ENCODE results near the gene RSPH1. TPM values are rescaled to one million over a fixed set of nuclear protein-coding genes. Genes with fewer than 3 reads are reported as not detected.
A peak's percentile ranks its signal among the peaks of the same experiment; 100 is the strongest.

RSPH1 gene
- total RNA-seq, result not detected
- long read RNA-seq, result 0 reads

DNA sequence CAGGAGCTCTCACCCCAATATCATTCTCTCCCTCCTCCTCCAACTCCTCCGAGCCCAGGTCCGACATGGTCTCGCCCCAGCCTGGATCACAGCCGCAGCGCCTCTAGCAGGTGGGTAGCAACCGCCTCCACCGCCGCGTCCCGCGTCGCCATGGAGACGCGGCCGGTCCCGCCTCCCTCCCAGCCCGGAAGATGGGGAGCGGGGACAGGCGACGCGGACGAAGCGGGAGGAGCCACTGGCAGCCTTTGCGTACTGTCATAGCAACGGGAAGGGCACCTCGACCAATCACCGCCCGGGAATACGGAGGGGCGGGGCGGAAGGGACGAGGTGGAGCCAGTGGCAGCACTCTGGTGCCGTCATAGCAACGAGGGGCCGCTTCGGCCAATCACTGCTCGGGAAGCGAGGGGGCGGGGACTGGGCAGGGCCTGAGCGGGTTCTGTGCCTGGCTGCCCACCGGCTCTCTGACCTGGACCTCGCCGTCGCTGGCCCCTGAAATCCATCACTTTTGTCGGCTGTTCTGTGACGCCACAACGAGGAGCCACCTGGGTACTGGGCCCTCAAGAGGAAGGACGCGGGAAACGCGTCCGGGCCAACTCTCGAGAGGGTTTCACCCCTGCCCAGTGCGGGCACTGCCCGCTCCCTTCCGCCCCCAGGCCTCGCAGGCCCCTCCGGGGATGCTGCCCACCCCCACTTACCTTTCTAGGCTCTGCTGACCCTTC, at the start of gene RSPH1:
Gene RSPH1, minus strand, starts transcription at position 105 of the 719 bp plus-strand sequence. Its CDS starts 38 bp downstream, at position 67.
- ATAC-seq (ENCODE audit: poor library complexity), result peak; percentile 100
- intact Hi-C loops (cut with DNase I), result no loop called here
- peak; percentile 100 for DNase-seq

DNA sequence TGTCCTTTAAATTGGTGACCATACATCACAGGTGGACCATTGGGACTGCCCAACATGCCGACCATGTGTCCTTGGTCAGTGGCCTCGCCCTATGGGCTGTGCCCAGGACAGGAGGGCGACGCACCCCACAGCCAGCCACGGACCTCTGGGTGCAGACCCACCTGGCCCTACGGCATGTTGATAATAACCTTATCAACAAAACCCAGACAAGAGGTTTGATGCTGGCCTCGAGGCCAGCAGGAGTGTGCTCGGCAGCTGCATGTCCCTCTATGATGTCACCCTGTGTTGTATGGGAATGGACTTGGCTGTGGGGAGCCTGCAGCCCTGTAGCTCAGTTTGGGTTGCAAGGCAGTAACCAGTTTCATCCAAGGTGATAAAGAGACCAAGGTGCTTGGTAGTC, 49.7 kb upstream of the RSPH1 start:
- ATAC-seq (ENCODE audit: poor library complexity) (no peak), DNase-seq (no peak)
- intact Hi-C loops (cut with DNase I), result no loop called here

DNA sequence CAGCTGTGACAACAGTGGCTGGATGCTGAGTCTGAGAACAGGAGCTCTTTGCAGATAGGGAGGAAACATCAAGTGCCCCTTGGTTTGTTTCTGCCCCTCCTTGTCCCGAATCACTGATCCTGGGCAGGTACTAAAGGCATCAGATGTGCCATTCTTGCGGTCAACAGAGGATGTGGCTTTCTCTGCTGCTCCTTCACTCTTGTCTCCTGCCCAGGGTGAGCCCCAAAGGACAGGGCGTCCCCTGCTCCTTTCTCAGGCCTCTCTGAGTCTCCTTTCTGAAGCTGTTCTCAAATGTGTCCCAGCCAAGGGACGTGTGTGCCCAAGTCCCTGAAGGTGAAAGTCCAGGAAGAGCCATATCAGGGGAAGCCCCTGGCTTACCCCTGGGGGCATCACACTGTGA, 49.3 kb upstream of the RSPH1 start:
- ATAC-seq (ENCODE audit: poor library complexity), result no peak
- intact Hi-C loops (cut with DNase I), result no loop called here

DNA sequence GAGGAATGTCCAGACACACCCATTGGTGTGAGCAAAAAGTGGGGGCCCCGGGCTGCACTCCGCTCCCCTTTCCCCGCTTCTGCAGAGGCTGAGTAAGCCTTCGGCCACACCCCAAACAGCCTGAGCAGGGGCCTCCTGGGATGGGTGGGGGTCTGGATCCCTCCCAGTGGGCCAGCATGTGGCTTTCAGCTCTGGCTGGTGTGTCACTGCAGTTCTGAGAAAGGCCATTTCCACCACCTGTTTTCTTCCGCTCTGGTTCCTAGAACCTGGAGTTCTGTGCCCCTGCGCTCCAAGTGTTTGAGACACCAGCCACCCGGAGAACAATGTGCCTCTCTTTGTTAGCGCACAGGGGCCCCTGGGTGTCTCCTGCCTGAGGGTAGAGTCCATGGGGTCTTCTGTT, 48.5 kb upstream of the RSPH1 start:
- ATAC-seq (ENCODE audit: poor library complexity), result no peak
- DNase-seq, result no peak
- intact Hi-C loops (cut with DNase I), result no loop called here

More for the DNA sequence above, 49.3 kb upstream of the RSPH1 start:
- DNase-seq, result no peak

DNA sequence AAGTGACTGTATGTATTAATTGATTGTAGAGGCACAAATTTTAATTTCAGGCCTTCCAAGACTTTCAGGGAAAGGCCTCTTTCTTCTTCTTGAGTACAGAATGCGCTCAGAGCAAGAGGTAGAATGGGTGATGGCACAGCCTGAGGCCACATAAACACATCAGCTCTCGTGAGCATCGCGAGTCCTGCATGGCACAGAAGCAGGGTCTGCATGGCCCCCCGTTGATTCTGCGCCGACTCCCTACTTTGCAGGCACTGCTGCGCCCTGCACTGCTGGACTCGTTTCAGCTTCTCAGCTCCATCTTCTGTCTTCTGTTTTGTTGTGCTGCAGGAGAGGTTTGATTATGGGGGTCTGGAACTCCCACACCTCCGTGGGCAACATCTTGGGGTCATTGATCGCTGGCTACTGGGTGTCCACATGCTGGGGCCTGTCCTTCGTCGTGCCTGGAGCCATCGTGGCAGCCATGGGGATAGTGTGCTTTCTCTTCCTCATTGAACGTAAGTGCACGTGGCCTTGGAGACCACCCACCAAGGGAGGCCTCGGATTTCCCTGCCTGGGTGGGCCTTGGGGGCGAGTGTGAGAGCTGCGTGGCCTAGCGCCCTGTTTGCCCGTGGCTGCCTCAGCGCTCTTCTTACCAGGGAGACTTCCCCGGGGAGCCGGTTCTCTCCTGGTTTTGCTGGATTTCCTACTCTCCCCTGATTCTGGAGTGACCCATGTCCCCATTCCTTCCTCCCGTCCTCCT, 47.3 kb upstream of the RSPH1 start:
- DNase-seq (no peak), ATAC-seq (ENCODE audit: poor library complexity) (no peak)
- intact Hi-C loops (cut with DNase I), result no loop called here

DNA sequence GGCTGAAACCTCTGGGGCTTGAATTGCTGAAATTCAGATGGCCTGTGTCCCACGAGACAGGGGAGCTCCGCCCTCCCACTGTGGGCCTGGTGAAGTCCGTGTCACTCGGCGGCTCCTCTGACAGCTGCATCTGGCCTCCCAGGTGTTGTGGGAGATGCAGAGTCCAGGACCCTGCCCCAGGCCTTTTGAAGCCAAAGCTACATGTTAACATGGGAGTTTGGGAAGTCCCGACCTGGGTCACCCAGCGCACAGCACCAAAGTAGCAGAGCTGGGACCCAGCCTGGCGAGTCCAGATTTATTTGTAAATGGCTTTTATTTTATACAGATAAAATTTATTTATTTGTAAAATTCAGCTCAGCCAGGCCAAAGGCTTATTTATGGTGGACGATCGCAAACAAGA, 46.6 kb upstream of the RSPH1 start:
- peak; percentile 10 for DNase-seq
- intact Hi-C loops (cut with DNase I), result no loop called here
- no peak for ATAC-seq (ENCODE audit: poor library complexity)

DNA sequence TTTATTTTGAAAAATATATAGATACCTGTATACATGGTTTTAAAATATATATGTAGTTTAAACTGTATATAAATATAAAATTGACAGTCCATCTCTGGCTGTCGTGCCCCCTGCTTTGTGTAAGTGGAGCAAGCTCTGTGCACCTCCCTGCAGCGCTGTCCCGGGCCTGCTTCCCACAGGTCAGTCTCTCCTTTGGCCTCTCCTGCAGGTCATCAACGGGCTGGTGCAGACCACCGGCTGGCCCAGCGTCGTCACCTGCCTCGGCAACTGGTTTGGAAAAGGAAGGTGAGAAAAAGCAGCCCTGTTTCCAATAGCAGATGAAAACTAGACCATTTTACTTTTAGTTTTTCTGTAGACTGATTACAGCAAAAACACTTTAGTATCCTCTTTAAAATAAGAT, 46.2 kb upstream of the RSPH1 start:
- no peak for ATAC-seq (ENCODE audit: poor library complexity)
- intact Hi-C loops (cut with DNase I), result no loop called here
- DNase-seq, result peak; percentile 20

DNA sequence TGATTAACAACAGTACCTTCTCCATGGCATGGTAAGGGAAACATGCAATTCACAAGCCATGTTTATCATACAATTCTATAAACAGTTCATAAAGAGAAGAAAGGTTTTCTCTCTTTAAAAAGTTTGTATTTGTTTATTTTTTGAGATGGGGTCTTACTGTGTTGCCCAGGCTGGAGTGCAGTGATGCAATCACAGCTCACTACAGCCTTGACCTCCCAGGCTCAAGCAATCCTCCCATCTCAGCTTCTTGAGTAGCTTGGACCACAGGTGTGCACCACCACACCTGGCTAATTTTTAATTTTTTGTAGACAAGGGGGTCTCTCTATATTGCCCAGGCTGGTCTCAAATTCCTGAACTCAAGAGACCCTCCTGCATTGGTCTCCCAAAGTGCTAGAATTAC, 45.6 kb upstream of the RSPH1 start:
- intact Hi-C loops (cut with DNase I), result no loop called here
- DNase-seq, result no peak
- no peak for ATAC-seq (ENCODE audit: poor library complexity)

DNA sequence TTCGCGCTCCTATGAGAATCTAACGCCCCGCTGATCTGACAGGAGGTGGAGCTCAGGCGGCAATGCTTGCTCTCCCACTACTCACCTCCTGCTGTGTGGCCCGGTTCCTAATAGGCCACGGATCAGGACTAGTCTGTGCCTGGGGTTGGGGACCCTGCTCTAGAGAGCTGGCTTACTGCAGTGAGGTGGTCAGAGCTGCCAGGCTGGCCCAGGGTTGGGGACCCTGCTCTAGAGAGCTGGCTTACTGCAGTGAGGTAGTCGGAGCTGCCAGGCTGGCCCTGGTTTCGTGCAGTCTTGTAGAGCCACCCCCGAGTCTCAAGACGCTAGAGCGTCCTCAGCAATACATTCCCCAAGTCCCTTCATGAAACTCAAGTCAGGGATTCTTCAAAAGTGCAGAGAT, 45.1 kb upstream of the RSPH1 start:
- DNase-seq (peak; percentile 24), ATAC-seq (ENCODE audit: poor library complexity) (no peak)
- intact Hi-C loops (cut with DNase I), result no loop called here

DNA sequence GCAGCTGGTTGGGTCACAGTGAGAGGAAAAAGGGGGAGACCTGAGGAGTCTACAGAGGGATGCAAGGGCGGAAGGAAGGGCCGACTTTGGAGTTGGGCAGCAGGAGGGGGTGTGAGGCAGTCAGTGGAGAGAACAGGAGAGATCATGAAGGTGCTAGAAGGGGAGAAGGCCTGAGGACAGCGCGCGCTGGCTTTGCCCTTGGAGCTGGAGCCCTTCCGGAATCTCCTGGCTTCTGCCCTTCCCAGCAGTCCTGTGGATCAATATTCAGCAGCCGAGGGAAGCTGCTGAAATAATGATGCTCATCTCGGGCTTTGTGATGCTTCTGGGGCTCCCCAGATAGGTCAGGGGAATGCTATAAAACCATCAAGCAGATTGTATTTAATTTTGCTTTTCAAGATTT, 44.4 kb upstream of the RSPH1 start:
- intact Hi-C loops (cut with DNase I), result no loop called here
- ATAC-seq (ENCODE audit: poor library complexity) (no peak), DNase-seq (peak; percentile 24)

DNA sequence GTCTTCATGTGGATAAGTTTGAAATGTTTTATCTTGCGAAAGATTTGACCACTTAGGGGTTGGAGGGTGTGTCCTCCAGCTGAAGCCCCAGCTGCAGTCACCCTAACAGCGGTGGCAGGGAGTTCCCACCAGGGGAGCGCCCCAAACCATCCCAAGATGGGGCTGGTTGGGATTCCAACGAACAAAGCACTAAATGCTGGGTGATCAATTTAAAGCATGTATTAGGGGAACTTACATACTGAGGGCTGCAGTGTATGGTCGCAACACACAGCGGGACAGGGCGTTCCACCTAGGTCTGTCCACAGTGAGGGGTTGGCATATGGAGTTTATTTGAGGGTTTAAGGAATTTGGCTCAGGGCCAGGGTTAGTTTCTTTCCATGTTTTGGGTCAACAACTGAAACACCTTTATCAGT, 43.9 kb upstream of the RSPH1 start:
- ATAC-seq (ENCODE audit: poor library complexity) (no peak), DNase-seq (no peak)
- intact Hi-C loops (cut with DNase I), result no loop called here

DNA sequence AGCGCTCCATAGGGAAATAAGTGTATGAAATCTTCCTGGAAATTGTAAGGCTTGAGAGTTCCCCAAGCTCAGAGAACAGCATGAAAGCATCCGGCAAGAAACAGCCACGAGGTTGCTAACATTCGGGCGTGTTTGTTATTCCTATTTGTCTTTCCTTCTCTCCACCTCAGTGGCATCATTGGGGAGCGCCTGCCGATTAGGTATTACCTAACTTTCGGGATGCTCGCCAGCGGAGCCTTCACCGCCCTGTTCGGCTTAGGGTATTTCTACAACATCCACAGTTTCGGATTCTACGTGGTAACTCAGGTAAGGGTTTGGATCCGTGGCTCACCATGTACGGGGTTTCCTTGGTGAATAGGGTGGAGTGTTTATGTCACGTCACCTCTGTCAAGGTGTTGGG, 43.3 kb upstream of the RSPH1 start:
- ATAC-seq (ENCODE audit: poor library complexity), result no peak
- intact Hi-C loops (cut with DNase I), result no loop called here
- no peak for DNase-seq

DNA sequence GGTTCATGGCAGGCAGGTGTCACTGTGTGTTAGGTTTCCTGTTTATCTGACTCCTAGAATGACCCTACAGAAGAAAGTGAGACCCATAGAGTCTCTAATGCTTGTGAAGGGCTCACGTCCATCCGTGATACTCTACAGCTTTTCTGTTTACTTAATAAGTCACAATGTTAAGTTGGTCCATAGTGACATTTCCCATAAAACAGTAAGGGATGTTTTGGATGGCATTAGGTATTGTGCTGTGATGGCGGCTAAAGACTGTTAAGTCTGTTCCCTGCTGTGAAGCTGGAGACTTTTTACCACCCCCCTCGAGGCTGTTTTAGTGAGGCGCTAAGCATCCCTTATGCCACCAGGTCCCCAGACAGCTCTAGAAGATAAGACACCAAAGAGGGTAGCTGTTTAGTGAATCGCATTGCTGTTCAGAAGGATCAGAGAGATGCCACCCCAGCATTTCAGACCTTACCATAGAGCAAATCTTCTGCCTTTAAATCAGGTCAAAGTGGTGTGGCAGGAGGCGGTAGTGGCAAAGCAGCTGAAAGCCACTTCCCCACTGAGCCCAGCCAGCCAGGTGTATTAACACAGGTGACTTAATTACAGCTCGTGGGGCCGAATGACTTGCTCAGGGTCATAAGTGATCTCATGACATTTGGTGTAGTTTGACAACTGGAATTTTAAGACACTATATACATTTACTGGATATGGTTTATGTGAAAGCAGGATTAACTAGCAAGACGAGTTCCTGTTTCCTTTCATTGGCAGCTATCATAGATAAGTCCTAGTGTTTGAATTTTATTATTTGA, 42.7 kb upstream of the RSPH1 start:
- intact Hi-C loops (cut with DNase I), result no loop called here
- ATAC-seq (ENCODE audit: poor library complexity), result no peak
- DNase-seq, result no peak

DNA sequence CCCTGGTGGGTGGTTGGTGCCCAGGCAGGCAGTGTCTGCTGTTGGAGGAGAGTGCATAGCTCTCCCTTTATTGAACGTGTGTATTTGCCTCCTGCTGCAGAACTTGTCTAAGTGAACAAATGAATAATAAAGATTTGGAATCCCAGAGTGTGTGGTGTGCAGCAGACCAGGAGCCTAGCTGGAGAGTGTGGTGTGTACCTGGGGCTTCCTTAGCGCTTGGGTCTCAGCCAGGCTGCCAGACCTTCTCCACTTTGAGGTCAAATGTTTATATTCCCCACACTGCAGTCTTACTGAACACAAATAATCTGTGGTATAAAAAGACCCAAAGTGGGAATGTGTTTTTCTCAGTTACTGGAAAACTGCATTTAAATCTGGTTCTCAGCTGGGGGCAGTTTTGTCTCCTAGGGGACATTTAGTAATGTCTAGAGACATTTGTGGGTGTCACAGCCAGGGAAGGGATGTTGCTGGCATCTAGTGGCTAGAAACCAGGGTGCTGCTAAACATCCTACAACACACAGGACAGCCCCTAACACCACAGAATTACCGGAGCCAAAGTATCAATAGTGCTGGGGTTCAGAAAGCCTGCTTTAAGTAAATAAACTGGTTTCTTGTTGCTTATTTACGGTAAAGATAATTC, 41.2 kb upstream of the RSPH1 start:
- DNase-seq (no peak), ATAC-seq (ENCODE audit: poor library complexity) (no peak)
- intact Hi-C loops (cut with DNase I), result no loop called here

DNA sequence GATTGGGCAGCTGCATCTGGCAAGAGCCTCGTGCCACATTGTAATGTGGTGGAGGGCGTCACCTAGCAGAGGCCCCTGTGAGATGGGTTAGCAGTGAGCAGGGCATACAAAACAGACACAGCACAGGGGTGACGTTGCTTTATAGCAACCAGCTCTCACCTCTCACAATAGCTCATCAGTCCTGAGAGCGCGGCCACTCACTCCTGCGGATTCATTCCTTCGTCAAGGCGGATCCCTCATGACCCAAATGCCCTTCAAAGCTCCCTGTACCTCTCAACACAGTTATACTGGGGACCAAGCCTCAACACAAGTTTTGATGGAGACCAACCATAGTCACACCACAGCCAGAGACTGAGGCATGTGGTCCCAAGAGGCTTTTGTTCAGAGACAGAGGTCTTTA, 40.6 kb upstream of the RSPH1 start:
- intact Hi-C loops (cut with DNase I), result no loop called here
- ATAC-seq (ENCODE audit: poor library complexity), result no peak
- DNase-seq, result no peak

DNA sequence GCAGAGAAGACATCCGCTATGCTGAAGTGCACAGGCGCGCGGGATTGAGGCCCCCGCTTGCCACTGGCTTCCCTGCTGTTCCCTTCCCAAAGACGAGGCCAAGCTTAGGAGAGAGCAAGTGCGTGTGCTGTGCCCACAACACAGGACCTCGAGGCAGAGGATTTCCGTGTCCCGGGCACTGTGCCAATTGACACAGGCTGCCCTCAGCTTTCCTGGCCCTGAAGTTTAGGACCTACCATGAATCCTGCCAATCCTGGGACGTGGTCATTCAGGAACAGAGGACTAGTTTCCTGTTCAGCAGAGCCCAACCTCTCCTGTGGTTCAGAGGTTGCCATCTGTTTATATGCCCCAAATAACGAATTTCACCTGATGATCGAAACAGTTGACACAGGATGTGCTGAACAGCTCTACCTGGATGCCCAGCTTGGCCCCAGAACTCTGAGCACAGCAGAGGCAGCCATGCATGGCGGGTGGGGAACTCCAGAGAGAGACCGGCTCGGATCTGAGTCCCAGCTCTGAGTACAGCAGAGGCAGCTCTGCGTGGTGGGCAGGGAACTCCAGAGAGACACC, 39.7 kb upstream of the RSPH1 start:
- DNase-seq (peak; percentile 34), ATAC-seq (ENCODE audit: poor library complexity) (no peak)
- intact Hi-C loops (cut with DNase I), result no loop called here

DNA sequence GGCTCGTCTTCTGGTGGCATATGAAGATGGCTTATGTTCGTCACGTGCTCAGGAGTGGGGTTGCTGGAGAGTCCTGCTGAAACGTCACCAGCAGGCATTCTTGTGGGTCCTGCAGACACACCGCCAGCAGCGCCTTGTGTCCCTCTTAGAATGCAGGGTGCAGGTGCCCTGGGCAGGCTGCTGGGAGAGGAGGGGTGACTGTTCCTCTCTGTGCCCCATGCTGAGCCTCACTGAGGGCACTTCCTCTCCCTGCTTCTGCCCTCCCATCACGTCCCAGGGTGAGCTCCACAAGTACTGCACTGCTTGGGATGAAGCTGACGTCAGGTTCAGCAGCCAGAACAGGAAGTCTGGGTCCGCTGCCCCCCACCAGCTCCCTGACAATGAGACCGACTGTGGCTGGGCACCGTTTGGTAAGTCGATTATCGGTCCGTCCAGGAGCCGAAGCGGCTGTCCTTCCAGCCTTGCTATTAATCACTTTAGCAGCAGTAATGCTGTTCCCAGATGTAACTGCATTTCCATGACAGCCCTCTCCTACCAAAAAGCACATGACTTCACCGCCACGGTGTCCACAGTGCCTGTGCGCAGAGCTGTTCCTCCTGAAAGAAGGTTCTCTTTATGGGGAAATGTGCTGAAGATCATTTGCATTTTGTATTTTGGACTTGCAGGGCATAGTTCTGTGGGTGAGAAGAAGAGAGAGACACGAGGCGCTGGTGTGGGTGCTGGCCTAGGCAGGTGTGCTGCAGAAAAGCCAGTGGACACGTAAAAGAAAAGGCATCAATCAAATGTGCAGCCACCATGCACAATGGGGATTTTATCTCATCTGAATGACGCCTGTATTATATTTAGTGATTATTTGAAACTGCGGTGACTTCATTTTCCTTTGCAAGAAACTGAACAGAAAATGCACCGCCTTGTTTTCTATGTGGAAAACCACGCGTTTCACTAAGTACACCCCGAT, 38.7 kb upstream of the RSPH1 start:
- ATAC-seq (ENCODE audit: poor library complexity), result peak; percentile 11
- intact Hi-C loops (cut with DNase I), result no loop called here
- peak; percentile 46 for DNase-seq

DNA sequence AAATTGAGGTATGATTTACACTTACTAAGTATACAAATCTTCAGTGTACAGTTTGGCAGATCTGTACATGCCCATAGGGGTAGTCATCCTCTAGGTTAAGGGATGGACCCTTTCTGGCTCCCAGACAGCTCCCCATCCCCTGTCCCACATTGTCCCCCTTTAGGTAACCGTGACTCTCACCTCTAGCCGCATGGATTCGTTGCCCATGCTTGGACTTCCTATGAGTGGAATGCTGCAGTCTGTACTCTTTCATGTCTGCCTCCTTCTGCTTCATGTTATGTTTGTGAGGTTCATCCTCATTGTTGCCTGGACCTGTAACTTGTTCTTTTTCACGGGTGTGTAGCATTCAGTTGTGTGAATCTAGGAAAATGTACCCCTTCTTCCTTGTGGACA, 37.9 kb upstream of the RSPH1 start:
- DNase-seq (no peak), ATAC-seq (ENCODE audit: poor library complexity) (no peak)
- intact Hi-C loops (cut with DNase I), result no loop called here

Measured in Right ventricle myocardium superior (tissue), 1 donor.